ENCODE measurements around the gene NCKAP5. TPM values are rescaled to one million over a fixed set of nuclear protein-coding genes. Genes with fewer than 3 reads are reported as not detected.

Gene NCKAP5
- total RNA-seq, 1 experiment from 2014 or later, result 3.2 TPM

DNA sequence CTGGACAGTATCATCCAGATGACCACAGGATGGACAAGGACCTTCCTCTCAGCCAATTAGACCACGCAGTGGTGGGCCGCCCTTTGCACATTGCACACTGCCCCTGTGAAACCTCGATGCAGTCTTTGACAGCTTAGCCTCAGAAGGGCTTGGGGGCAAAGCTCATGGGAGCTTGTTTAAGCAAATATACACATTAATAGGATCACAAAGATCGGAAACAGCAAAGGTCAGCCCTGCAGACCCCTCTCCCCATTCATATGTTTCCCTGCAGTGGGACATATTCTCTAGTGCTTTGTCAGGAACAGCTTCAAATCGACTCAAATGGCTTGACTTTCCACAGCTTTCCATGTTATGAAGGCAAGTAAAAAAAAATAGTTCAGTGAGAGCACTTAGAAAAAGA lies 708.7 kb downstream of the NCKAP5 start:
- no peak overlapping the region for H3K4me3 ChIP-seq (ENCODE audit: low read length)
- intact Hi-C loops (cut with micrococcal nuclease), result no loop called here
- ChIA-PET POLR2A (ENCODE audit: unreplicated experiment) (interaction anchor here (0.6 kb wide), 1 partner anchor 664 kb away, joined by 6 read pairs; no protein-coding TSS in a partner anchor), CTCF (no interaction called here)
- no peaks in the 10 kb centered on the region for H3K9me3 ChIP-seq (ENCODE audit: low read length)
- no peak overlapping the region for H3K9ac ChIP-seq (ENCODE audit: low read length)
- H3K9me2 ChIP-seq (replicated peaks; ENCODE audit: low read length), result no peaks in the 10 kb centered on the region
- H3K4me2 ChIP-seq (ENCODE audit: low read length), result no peak overlapping the region
- no TSS peak for BruUV-seq (replicated peaks)
- TF ChIP-seq EZH2phosphoT487 (IDR thresholded peaks at IDR 0.05; ENCODE audit: borderline replicate concordance, low read length), result no peak
- TF ChIP-seq, protein P1, sequence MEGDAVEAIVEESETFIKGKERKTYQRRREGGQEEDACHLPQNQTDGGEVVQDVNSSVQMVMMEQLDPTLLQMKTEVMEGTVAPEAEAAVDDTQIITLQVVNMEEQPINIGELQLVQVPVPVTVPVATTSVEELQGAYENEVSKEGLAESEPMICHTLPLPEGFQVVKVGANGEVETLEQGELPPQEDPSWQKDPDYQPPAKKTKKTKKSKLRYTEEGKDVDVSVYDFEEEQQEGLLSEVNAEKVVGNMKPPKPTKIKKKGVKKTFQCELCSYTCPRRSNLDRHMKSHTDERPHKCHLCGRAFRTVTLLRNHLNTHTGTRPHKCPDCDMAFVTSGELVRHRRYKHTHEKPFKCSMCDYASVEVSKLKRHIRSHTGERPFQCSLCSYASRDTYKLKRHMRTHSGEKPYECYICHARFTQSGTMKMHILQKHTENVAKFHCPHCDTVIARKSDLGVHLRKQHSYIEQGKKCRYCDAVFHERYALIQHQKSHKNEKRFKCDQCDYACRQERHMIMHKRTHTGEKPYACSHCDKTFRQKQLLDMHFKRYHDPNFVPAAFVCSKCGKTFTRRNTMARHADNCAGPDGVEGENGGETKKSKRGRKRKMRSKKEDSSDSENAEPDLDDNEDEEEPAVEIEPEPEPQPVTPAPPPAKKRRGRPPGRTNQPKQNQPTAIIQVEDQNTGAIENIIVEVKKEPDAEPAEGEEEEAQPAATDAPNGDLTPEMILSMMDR (conservative IDR thresholded peaks at IDR 0.05; ENCODE audit: low read depth, low read length), result no peak
- no peak for TF ChIP-seq EZH2 (IDR thresholded peaks at IDR 0.05; ENCODE audit: low read length, unreplicated experiment)
- no peaks in the 10 kb centered on the region for H3F3A ChIP-seq (ENCODE audit: low read length, unreplicated experiment)
- DNase-seq (no peak), ATAC-seq (no peak)
- no peaks in the 10 kb centered on the region for H3K27me3 ChIP-seq (ENCODE audit: low read length)
- no peaks in the 10 kb centered on the region for H4K20me1 ChIP-seq (ENCODE audit: low read length)
- H2AFZ ChIP-seq (ENCODE audit: low read length), result no peak overlapping the region
- no peaks in the 10 kb centered on the region for H3K36me3 ChIP-seq (ENCODE audit: low read depth, low read length)
- no peaks in the 10 kb centered on the region for H3K4me1 ChIP-seq (ENCODE audit: insufficient read depth, low read length)
- no peaks in the 10 kb centered on the region for H3K79me2 ChIP-seq (ENCODE audit: low read length)
- H3K27ac ChIP-seq (ENCODE audit: low read length), result no peak overlapping the region

DNA sequence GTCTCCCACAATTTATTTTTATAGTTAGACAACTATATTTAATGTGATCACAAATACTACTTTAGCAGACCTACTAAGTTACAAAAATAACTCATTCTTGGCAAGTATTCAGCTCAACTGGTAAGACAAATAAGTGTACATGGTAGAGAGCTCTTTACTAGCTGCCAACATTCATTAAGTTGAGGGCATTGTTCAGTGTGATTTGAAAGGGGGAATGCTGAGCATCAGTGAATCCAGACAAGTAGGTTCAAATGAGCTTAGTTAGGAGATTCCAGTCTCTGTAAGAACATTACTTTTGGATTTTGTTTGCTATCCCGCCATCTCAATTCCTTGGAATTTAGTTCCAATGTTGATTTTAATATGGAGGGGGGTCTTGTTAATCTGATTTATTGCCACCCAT lies 710.9 kb downstream of the NCKAP5 start:
- intact Hi-C loops (cut with micrococcal nuclease), result no loop called here
- H3K4me2 ChIP-seq (ENCODE audit: low read length), result no peak overlapping the region
- H3K9me2 ChIP-seq (replicated peaks; ENCODE audit: low read length), result no peaks in the 10 kb centered on the region
- ATAC-seq, result no peak
- ChIA-PET CTCF (no interaction called here), POLR2A (ENCODE audit: unreplicated experiment) (no interaction called here)
- no peaks in the 10 kb centered on the region for H3F3A ChIP-seq (ENCODE audit: low read length, unreplicated experiment)
- H3K9me3 ChIP-seq (ENCODE audit: low read length), result no peaks in the 10 kb centered on the region
- no peaks in the 10 kb centered on the region for H3K79me2 ChIP-seq (ENCODE audit: low read length)
- H3K9ac ChIP-seq (ENCODE audit: low read length), result no peak overlapping the region
- no peaks in the 10 kb centered on the region for H4K20me1 ChIP-seq (ENCODE audit: low read length)
- H3K36me3 ChIP-seq (ENCODE audit: low read depth, low read length), result no peaks in the 10 kb centered on the region
- DNase-seq, result no peak
- no peak overlapping the region for H3K27ac ChIP-seq (ENCODE audit: low read length)
- TF ChIP-seq EZH2 (IDR thresholded peaks at IDR 0.05; ENCODE audit: low read length, unreplicated experiment) (no peak), EZH2phosphoT487 (IDR thresholded peaks at IDR 0.05; ENCODE audit: borderline replicate concordance, low read length) (no peak)
- TF ChIP-seq, protein P1 (conservative IDR thresholded peaks at IDR 0.05; ENCODE audit: low read depth, low read length), result no peak
- H3K4me1 ChIP-seq (ENCODE audit: insufficient read depth, low read length), result no peaks in the 10 kb centered on the region
- no peak overlapping the region for H3K4me3 ChIP-seq (ENCODE audit: low read length)
- no TSS peak for BruUV-seq (replicated peaks)
- H3K27me3 ChIP-seq (ENCODE audit: low read length), result no peaks in the 10 kb centered on the region
- H2AFZ ChIP-seq (ENCODE audit: low read length), result no peak overlapping the region

DNA sequence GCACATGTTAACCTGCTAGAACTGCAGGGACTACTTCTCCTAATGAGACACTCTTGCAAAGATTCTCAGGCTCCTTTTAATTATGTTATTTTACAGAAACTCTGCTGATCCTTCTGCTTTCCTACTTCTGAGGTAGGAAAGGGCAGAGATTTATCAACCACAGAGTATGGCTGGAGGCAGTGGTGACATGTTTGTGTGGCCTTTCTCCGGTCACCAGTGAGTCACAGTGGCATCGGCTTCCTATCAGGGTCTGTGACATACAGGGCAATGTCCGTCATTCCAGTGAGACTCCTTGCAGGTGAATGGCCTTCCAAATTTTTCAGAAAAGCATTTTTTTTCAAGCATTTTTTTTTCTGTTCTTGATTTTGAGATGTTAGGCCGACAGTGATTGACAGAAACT lies 717.6 kb downstream of the NCKAP5 start:
- H3F3A ChIP-seq (ENCODE audit: low read length, unreplicated experiment), result no peaks in the 10 kb centered on the region
- H3K9me3 ChIP-seq (ENCODE audit: low read length), result no peaks in the 10 kb centered on the region
- peak; percentile 53 for ATAC-seq
- H4K20me1 ChIP-seq (ENCODE audit: low read length), result no peaks in the 10 kb centered on the region
- BruUV-seq (replicated peaks), result no TSS peak
- ChIA-PET POLR2A (ENCODE audit: unreplicated experiment) (no interaction called here), CTCF (no interaction called here)
- H3K4me1 ChIP-seq (ENCODE audit: insufficient read depth, low read length), result peaks cover 6% of the 10 kb centered on the region; the same call in 1 of the 2 replicates
- H3K79me2 ChIP-seq (ENCODE audit: low read length), result no peaks in the 10 kb centered on the region
- no peaks in the 10 kb centered on the region for H3K27me3 ChIP-seq (ENCODE audit: low read length)
- H3K9ac ChIP-seq (ENCODE audit: low read length), result no peak overlapping the region
- H3K27ac ChIP-seq (ENCODE audit: low read length), result no peak overlapping the region
- intact Hi-C loops (cut with micrococcal nuclease), result no loop called here
- no peaks in the 10 kb centered on the region for H3K9me2 ChIP-seq (replicated peaks; ENCODE audit: low read length)
- H2AFZ ChIP-seq (ENCODE audit: low read length), result no peak overlapping the region
- no peak overlapping the region for H3K4me3 ChIP-seq (ENCODE audit: low read length)
- DNase-seq, result peak; percentile 41
- no peak overlapping the region for H3K4me2 ChIP-seq (ENCODE audit: low read length)
- no peaks in the 10 kb centered on the region for H3K36me3 ChIP-seq (ENCODE audit: low read depth, low read length)
- TF ChIP-seq, protein P1 (conservative IDR thresholded peaks at IDR 0.05; ENCODE audit: low read depth, low read length), result no peak
- no peak for TF ChIP-seq EZH2 (IDR thresholded peaks at IDR 0.05; ENCODE audit: low read length, unreplicated experiment)
- TF ChIP-seq EZH2phosphoT487 (IDR thresholded peaks at IDR 0.05; ENCODE audit: borderline replicate concordance, low read length), result no peak

Data from PC-3 (cell line).